ENCODE measurements around the gene OGFRL1. TPM values are rescaled to one million over a fixed set of nuclear protein-coding genes. Genes with fewer than 3 reads are reported as not detected.
"Not testable (repeated sequence)": the region's sequence is repeated elsewhere in the genome, so short reads cannot be mapped to it uniquely, and the experiment has no call there.

The OGFRL1 gene
- total and polyA plus RNA-seq, 8 donors, result 12.4 to 28.9 (median 14.7) TPM

DNA sequence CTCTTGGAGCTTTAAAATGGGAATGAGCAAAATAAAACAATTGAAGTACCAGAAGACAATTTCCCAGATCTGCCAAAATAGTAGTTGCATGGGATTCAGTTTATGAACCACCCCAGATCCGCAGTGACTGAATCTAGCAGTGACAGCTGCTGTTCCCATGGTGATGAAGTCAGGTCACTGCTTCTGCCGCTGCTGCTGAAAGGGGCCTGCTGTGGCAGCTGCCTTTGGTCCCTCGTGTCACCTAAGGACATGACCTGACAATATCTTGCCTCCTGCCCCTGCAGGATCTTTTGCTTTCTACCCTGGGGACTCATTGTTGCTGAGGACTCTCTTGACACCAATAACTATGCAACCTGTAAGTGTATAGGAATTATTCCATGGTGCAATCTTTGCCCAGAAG lies 34.3 kb upstream of the OGFRL1 start:
- TF ChIP-seq CTCF (IDR thresholded peaks at IDR 0.05), result no peak
- Histone ChIP-seq H3K9me3 (no peaks in the 10 kb centered on the region), H3K4me3 (no peak overlapping the region), H3K36me3 (no peaks in the 10 kb centered on the region), H3K27me3 (no peaks in the 10 kb centered on the region), H3K4me1 (peaks cover 9 to 42% of the 10 kb centered on the region in 2 donors), H3K27ac (no peak overlapping the region)
- intact Hi-C loops (cut with DNase I), result no loop called here
- DNase-seq, result peak in 1 of 4 donors; percentile 4
- ATAC-seq, result no peak

DNA sequence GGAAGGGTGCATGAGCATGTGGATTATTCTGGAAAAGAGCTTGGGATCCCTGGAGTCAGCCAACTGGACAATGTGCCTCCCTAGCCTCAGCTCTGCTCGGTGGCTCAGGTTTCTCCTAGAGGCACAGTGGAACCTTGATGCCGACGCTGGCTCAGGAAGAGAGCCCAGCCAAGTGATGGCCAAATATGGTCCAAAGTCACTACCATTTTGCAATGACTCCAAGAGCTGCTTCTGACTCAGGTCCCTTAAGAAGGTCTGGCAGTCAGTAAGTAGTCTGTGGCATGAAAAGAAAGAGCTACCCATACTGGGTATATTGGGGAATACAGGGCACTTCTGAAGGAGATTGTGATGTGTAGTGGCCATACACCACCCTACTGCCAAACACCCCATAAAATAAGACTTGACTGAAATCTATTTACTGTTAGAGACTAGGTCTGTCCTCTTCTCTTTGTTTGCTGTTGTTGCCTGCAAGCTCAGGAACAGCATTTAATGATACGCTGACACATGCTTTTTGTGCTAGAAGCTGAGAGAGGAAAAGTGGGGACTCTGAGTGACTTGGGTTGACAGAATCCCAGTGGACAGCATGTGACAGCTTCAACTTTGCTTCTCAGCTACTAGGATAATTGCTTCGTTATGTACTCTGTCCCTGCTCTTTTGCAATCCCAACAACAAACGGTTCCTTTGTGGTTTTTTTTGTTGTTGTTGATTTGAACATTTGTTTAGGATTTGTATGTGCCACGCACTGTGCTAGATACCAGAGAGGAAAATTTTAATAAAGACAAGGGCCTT lies 30.3 kb upstream of the OGFRL1 start:
- Histone ChIP-seq H3K36me3 (no peaks in the 10 kb centered on the region), H3K27me3 (no peaks in the 10 kb centered on the region), H3K4me1 (peaks cover 0 to 4% of the 10 kb centered on the region in 2 donors), H3K4me3 (no peak overlapping the region), H3K27ac (no peak overlapping the region), H3K9me3 (no peaks in the 10 kb centered on the region)
- intact Hi-C loops (cut with DNase I), result no loop called here
- no peak for ATAC-seq
- no peak for TF ChIP-seq CTCF (IDR thresholded peaks at IDR 0.05)
- DNase-seq, result no peak

GRCh38 chr6:71259888-71260604 lies 28.6 kb upstream of the OGFRL1 start:
- Histone ChIP-seq H3K4me1 (no peaks in the 10 kb centered on the region), H3K9me3 (no peaks in the 10 kb centered on the region), H3K27me3 (no peaks in the 10 kb centered on the region), H3K27ac (no peak overlapping the region), H3K36me3 (no peaks in the 10 kb centered on the region), H3K4me3 (no peak overlapping the region)
- no peak for ATAC-seq
- no peak for TF ChIP-seq CTCF (IDR thresholded peaks at IDR 0.05)
- no peak for DNase-seq
- intact Hi-C loops (cut with DNase I), result no loop called here

- Histone ChIP-seq H3K4me3 (no peak overlapping the region), H3K9me3 (no peaks in the 10 kb centered on the region), H3K4me1 (no peaks in the 10 kb centered on the region), H3K36me3 (no peaks in the 10 kb centered on the region), H3K27ac (no peak overlapping the region), H3K27me3 (no peaks in the 10 kb centered on the region)
- intact Hi-C loops (cut with DNase I), result no loop called here
- no peak for DNase-seq
- no peak for ATAC-seq
- no peak for TF ChIP-seq CTCF (IDR thresholded peaks at IDR 0.05)
Measured at GRCh38 chr6:71262914-71263313, 25.7 kb upstream of the OGFRL1 start.

DNA sequence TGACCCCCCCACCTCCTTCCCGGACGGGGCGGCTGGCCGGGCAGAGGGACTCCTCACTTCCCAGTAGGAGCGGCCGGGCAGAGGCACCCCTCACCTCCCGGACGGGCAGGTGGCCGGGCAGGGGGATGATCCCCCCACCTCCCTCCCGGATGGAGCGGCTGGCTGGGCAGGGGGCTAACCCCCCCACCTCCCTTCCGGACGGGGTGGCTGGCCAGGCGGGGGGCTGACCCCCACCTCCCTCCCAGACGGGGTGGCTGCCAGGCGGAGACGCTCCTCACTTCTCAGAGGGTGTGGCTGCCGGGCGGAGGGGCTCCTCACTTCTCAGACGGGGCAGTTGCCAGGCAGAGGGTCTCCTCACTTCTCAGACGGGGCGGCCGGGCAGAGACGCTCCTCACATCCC lies 22.2 kb upstream of the OGFRL1 start:
- H3K27me3 ChIP-seq; H3K4me3 ChIP-seq; H3K27ac ChIP-seq; H3K4me1 ChIP-seq; intact Hi-C loops (cut with DNase I); ATAC-seq; H3K9me3 ChIP-seq; H3K36me3 ChIP-seq: not testable (repeated sequence)
- DNase-seq, result peak in 1 of 4 donors; percentile 71

Data from left lung (tissue), 10 donors.